Measurements from ENCODE around the gene APOA5. TPM values are rescaled to one million over a fixed set of nuclear protein-coding genes. Genes with fewer than 3 reads are reported as not detected.

The APOA5 gene
- total and polyA plus RNA-seq, 2 experiments from 2014 or later: 0.18 to 0.35 TPM

GRCh38 chr11:116840746-116841296 is 49.1 kb upstream of the APOA5 start (continued):
- TF ChIP-seq ZNF462 (CRISPR knock-in tag; IDR thresholded peaks at IDR 0.05) (no peak), ZNF114 (CRISPR knock-in tag; IDR thresholded peaks at IDR 0.05) (no peak), CREB1 (CRISPR knock-in tag; IDR thresholded peaks at IDR 0.05; ENCODE audit: low read depth) (no peak)

DNA sequence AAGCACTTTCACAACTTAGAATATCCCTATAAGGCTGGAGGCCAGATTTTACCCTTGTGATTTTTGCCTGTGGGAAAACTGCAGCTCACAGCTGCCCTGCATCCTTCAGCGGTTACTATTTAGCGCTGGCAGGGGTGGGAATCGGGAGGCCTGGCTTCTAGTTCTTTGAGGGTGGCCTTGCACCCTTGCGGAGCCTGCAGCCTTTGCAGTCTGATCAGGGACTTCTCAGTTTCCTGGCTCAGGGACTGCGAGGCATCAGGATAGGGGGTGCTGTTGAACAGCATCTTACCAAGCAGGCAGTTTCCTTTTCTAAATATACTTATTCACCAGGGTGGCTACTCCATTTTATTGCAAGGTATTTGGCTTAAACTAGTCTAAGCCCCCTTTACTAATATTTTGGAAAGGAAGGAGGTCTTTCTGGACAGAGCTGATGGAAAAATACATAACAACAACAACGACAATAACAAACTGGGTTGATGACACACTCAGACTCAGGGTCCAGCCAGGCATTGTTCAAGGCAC is 48.6 kb upstream of the APOA5 start:
- TF ChIP-seq REST (IDR thresholded peaks at IDR 0.05; ENCODE audit: unreplicated experiment): no peak
- TF ChIP-seq, protein P1, sequence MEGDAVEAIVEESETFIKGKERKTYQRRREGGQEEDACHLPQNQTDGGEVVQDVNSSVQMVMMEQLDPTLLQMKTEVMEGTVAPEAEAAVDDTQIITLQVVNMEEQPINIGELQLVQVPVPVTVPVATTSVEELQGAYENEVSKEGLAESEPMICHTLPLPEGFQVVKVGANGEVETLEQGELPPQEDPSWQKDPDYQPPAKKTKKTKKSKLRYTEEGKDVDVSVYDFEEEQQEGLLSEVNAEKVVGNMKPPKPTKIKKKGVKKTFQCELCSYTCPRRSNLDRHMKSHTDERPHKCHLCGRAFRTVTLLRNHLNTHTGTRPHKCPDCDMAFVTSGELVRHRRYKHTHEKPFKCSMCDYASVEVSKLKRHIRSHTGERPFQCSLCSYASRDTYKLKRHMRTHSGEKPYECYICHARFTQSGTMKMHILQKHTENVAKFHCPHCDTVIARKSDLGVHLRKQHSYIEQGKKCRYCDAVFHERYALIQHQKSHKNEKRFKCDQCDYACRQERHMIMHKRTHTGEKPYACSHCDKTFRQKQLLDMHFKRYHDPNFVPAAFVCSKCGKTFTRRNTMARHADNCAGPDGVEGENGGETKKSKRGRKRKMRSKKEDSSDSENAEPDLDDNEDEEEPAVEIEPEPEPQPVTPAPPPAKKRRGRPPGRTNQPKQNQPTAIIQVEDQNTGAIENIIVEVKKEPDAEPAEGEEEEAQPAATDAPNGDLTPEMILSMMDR (conservative IDR thresholded peaks at IDR 0.05; ENCODE audit: low read depth in 2 of 2): peak; percentile 41 to 56
- Mint-ChIP-seq H3K4me1 (peaks cover 28% of the 10 kb centered on the region), H3K27ac (no peak overlapping the region), H3K27me3 (ENCODE audit: insufficient read depth, low read depth, poor library complexity) (peaks cover 14% of the 10 kb centered on the region), H3K4me3 (no peak overlapping the region), H3K9me3 (no peaks in the 10 kb centered on the region), H3K36me3 (ENCODE audit: low read depth) (peaks cover 12% of the 10 kb centered on the region; the same call in 2 of the 3 replicates)
- ATAC-seq: peak; percentile 17
- no peaks in the 10 kb centered on the region for H3K27me3 ChIP-seq (ENCODE audit: insufficient read depth)
- no peaks in the 10 kb centered on the region for H3K36me3 ChIP-seq (ENCODE audit: insufficient read depth)
- H3K4me1 ChIP-seq (ENCODE audit: insufficient read depth): peaks cover 4% of the 10 kb centered on the region; the same call in 1 of the 2 replicates
- no peak overlapping the region for H2AFZ ChIP-seq
- H4K20me1 ChIP-seq (replicated peaks; ENCODE audit: insufficient read depth): no peaks in the 10 kb centered on the region
- DNase-seq (ENCODE audit: low spot score): peak; percentile 58
- no peak overlapping the region for H3K4me3 ChIP-seq
- H3K4me2 ChIP-seq: no peak overlapping the region
- H3K27ac ChIP-seq (ENCODE audit: low read depth): no peak overlapping the region
- H3K79me2 ChIP-seq (replicated peaks; ENCODE audit: insufficient read depth): no peaks in the 10 kb centered on the region
- H3K9me2 ChIP-seq (ENCODE audit: insufficient read depth): no peaks in the 10 kb centered on the region
- H3F3A ChIP-seq (replicated peaks; ENCODE audit: low read depth): 0 out of 2 replicates have a peak, but pooled peaks cover 3% of the 10 kb centered on the region
